ENCODE data around the gene CANT1.
A peak's percentile ranks its signal among the peaks of the same experiment; 100 is the strongest.

The CANT1 gene

DNA sequence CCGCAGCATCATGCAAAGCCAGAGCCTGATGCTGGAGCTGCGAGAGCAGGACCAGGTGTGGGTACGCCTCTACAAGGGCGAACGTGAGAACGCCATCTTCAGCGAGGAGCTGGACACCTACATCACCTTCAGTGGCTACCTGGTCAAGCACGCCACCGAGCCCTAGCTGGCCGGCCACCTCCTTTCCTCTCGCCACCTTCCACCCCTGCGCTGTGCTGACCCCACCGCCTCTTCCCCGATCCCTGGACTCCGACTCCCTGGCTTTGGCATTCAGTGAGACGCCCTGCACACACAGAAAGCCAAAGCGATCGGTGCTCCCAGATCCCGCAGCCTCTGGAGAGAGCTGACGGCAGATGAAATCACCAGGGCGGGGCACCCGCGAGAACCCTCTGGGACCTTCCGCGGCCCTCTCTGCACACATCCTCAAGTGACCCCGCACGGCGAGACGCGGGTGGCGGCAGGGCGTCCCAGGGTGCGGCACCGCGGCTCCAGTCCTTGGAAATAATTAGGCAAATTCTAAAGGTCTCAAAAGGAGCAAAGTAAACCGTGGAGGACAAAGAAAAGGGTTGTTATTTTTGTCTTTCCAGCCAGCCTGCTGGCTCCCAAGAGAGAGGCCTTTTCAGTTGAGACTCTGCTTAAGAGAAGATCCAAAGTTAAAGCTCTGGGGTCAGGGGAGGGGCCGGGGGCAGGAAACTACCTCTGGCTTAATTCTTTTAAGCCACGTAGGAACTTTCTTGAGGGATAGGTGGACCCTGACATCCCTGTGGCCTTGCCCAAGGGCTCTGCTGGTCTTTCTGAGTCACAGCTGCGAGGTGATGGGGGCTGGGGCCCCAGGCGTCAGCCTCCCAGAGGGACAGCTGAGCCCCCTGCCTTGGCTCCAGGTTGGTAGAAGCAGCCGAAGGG is 38.6 kb upstream of the CANT1 start:
- no peaks in the 10 kb centered on the region for H3K9me3 ChIP-seq
- H3K27ac ChIP-seq: peak overlapping the region; percentile 41 to 76
- DNase-seq: no peak
- no peaks in the 10 kb centered on the region for H3K27me3 ChIP-seq
- intact Hi-C loops (cut with DNase I; ENCODE audit: low total_unique reads): loop anchor here (2.0 kb wide), 1 partner anchor 37 kb away; no protein-coding TSS in a partner anchor
- H3K4me1 ChIP-seq: peaks cover 0 to 43% (median 30%) of the 10 kb centered on the region in 4 donors
- H3K4me3 ChIP-seq: no peak overlapping the region
- H3K36me3 ChIP-seq: peaks cover 29 to 56% (median 55%) of the 10 kb centered on the region in 3 donors
- TF ChIP-seq, protein P1, sequence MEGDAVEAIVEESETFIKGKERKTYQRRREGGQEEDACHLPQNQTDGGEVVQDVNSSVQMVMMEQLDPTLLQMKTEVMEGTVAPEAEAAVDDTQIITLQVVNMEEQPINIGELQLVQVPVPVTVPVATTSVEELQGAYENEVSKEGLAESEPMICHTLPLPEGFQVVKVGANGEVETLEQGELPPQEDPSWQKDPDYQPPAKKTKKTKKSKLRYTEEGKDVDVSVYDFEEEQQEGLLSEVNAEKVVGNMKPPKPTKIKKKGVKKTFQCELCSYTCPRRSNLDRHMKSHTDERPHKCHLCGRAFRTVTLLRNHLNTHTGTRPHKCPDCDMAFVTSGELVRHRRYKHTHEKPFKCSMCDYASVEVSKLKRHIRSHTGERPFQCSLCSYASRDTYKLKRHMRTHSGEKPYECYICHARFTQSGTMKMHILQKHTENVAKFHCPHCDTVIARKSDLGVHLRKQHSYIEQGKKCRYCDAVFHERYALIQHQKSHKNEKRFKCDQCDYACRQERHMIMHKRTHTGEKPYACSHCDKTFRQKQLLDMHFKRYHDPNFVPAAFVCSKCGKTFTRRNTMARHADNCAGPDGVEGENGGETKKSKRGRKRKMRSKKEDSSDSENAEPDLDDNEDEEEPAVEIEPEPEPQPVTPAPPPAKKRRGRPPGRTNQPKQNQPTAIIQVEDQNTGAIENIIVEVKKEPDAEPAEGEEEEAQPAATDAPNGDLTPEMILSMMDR (IDR thresholded peaks at IDR 0.05): no peak

DNA sequence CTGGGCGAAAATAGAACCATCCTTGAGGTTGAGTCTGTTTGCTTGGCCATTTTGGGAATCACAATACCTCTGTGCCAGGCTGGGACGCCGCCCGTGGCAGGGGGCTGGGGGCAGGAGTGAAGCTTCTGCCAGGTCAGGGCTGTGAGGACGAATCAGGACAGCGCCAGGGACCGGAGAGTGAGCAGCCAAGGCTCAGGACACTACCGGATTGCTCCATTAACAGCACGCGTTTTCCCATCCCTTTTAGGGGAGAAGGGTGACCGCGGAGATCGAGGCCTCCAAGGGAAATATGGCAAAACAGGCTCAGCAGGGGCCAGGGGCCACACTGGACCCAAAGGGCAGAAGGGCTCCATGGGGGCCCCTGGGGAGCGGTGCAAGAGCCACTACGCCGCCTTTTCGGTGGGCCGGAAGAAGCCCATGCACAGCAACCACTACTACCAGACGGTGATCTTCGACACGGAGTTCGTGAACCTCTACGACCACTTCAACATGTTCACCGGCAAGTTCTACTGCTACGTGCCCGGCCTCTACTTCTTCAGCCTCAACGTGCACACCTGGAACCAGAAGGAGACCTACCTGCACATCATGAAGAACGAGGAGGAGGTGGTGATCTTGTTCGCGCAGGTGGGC is 37.8 kb upstream of the CANT1 start:
- TF ChIP-seq, protein P1 (IDR thresholded peaks at IDR 0.05): no peak
- H3K27ac ChIP-seq: peak overlapping the region; percentile 41 to 76
- DNase-seq: no peak
- H3K27me3 ChIP-seq: no peaks in the 10 kb centered on the region
- H3K4me3 ChIP-seq: no peak overlapping the region
- H3K36me3 ChIP-seq: peaks cover 29 to 56% (median 55%) of the 10 kb centered on the region in 3 donors
- H3K4me1 ChIP-seq: peaks cover 0 to 44% (median 33%) of the 10 kb centered on the region in 4 donors
- intact Hi-C loops (cut with DNase I; ENCODE audit: low total_unique reads): loop anchor here (2.0 kb wide), 1 partner anchor 37 kb away; no protein-coding TSS in a partner anchor
- no peaks in the 10 kb centered on the region for H3K9me3 ChIP-seq

DNA sequence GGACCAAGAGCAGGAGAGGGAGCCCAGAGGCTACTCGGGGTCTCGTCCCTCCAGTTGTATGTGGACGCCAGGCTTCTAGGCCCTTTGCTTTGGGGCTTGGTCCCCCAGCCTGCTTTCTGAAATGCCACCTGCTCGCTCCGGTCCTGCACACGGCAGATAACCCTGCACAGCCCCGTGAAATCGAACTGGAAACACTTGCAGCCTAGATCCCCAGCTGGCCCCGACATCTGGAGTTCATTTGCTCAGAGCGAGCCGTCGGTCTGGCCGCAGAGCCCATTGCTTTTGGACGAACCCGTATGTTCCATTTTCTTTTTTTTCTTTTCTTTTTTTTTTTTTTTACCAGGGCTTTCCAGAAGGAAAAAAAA is 37.3 kb upstream of the CANT1 start:
- DNase-seq: peak in 1 of 2 donors; percentile 78
- Histone ChIP-seq H3K36me3 (peaks cover 29 to 57% (median 56%) of the 10 kb centered on the region in 3 donors), H3K9me3 (no peaks in the 10 kb centered on the region), H3K4me3 (peak overlapping the region in 1 of 2 donors; percentile 12), H3K27ac (peak overlapping the region; percentile 41 to 76), H3K27me3 (no peaks in the 10 kb centered on the region), H3K4me1 (peaks cover 0 to 49% (median 38%) of the 10 kb centered on the region in 4 donors)
- TF ChIP-seq, protein P1 (IDR thresholded peaks at IDR 0.05): no peak
- intact Hi-C loops (cut with DNase I; ENCODE audit: low total_unique reads): loop anchor here (2.0 kb wide), 1 partner anchor 38 kb away; no protein-coding TSS in a partner anchor

DNA sequence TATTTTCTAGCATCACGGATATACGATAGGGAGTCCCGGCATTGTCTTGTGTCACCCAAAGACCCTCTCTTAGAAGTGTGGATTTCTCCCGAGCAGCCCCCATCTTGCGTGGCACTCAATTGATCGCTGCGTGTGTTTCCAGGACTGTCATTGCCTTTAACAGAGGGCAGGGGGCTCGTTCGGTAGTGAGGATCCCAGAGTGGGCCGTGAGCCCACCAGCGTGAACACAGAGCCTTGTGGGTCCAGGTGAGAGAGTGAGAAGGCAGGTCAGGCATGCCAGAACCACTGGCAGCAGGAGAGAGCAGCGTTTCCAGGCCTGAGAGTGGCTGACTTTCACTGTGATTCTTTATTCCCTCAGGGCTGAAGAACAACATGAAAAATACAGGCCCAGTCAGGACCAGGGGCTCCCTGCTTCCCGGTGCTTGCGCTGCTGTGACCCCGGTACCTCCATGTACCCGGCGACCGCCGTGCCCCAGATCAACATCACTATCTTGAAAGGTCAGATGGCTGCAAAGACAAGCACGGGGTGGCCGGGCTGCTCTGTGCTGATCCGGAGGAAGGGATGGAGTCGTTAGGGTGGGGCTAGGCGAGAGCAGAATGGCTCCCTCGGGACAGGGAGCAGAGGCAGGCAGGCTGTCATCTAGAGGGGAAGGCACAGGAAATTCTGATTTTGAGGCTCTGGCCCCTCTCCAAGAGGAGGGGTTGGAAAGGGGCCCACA is 36.8 kb upstream of the CANT1 start:
- Histone ChIP-seq H3K9me3 (no peaks in the 10 kb centered on the region), H3K4me1 (peaks cover 0 to 52% (median 39%) of the 10 kb centered on the region in 4 donors), H3K27ac (peak overlapping the region; percentile 41 to 76), H3K36me3 (peaks cover 29 to 63% (median 56%) of the 10 kb centered on the region in 3 donors), H3K27me3 (no peaks in the 10 kb centered on the region), H3K4me3 (peak overlapping the region in 1 of 2 donors; percentile 12)
- peak; percentile 37 to 88 for DNase-seq
- TF ChIP-seq, protein P1 (IDR thresholded peaks at IDR 0.05): no peak
- intact Hi-C loops (cut with DNase I; ENCODE audit: low total_unique reads): loop anchor here (2.0 kb wide), 1 partner anchor 38 kb away; no protein-coding TSS in a partner anchor

DNA sequence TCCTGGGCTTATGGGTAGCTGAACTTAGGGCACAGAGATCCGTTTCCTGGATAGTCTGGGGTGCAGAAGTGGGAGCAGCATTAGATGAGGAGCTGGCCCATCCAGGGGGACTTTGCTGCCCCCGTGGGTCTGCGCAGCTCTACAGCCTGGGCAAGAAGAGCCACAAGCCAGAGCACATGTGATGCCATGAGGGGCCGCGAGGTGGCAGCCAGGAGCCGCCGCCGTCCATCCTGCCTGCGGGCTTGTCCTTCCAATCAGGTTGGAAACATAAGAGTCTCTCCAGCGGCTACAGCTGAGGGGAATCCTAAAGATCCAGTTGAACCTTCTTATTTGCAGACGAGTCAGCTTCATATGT is 36.3 kb upstream of the CANT1 start:
- peaks cover 0 to 52% (median 39%) of the 10 kb centered on the region in 4 donors for H3K4me1 ChIP-seq
- H3K27me3 ChIP-seq: no peaks in the 10 kb centered on the region
- H3K4me3 ChIP-seq: no peak overlapping the region
- no peaks in the 10 kb centered on the region for H3K9me3 ChIP-seq
- H3K36me3 ChIP-seq: peaks cover 29 to 60% (median 50%) of the 10 kb centered on the region in 3 donors
- TF ChIP-seq, protein P1 (IDR thresholded peaks at IDR 0.05): peak; percentile 94 to 97
- H3K27ac ChIP-seq: peak overlapping the region; percentile 41 to 76
- DNase-seq: peak; percentile 68 to 88
- intact Hi-C loops (cut with DNase I; ENCODE audit: low total_unique reads): loop anchor here (2.0 kb wide), 1 partner anchor 39 kb away; no protein-coding TSS in a partner anchor
